ENCODE results near the gene RAB3GAP1.

GRCh38 chr2:135103843-135104242 lies 51.8 kb downstream of the RAB3GAP1 start:
- TF ChIP-seq, protein P1, sequence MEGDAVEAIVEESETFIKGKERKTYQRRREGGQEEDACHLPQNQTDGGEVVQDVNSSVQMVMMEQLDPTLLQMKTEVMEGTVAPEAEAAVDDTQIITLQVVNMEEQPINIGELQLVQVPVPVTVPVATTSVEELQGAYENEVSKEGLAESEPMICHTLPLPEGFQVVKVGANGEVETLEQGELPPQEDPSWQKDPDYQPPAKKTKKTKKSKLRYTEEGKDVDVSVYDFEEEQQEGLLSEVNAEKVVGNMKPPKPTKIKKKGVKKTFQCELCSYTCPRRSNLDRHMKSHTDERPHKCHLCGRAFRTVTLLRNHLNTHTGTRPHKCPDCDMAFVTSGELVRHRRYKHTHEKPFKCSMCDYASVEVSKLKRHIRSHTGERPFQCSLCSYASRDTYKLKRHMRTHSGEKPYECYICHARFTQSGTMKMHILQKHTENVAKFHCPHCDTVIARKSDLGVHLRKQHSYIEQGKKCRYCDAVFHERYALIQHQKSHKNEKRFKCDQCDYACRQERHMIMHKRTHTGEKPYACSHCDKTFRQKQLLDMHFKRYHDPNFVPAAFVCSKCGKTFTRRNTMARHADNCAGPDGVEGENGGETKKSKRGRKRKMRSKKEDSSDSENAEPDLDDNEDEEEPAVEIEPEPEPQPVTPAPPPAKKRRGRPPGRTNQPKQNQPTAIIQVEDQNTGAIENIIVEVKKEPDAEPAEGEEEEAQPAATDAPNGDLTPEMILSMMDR (IDR thresholded peaks at IDR 0.05), result no peak
- no peak for TF ChIP-seq EZH2 (IDR thresholded peaks at IDR 0.05)
